WTC11 (cell line): ENCODE measurements around the gene DBT.

Experiments
- CTCF ChIP-seq: fragments of 200-600 bp; IDR thresholded peaks from 2 replicates; pipeline ENCODE4 v1.8.0; 2022; ENCODE audit warnings: antibody characterized with exemption
- MAX ChIP-seq: sonication (generic); formaldehyde crosslinking; IDR thresholded peaks from 2 replicates; pipeline ENCODE4 v1.8.0; 2022; ENCODE audit warnings: mild to moderate bottlenecking, missing genetic modification reagents
- TEAD4 ChIP-seq: sonication (generic); formaldehyde crosslinking; IDR thresholded peaks from 2 replicates; pipeline ENCODE4 v1.8.0; 2022; ENCODE audit warnings: mild to moderate bottlenecking, missing genetic modification reagents
- USF1 ChIP-seq: sonication (generic); formaldehyde crosslinking; IDR thresholded peaks from 2 replicates; pipeline ENCODE4 v1.8.0; 2022; ENCODE audit warnings: mild to moderate bottlenecking, missing genetic modification reagents
- USF2 ChIP-seq: sonication (generic); formaldehyde crosslinking; IDR thresholded peaks from 2 replicates; pipeline ENCODE4 v1.8.1; 2023; ENCODE audit warnings: mild to moderate bottlenecking, missing genetic modification reagents, moderate library complexity

GRCh38 chr1:100147875-100148274 lies 101.8 kb downstream of the DBT start:
- TF ChIP-seq CTCF (no peak), USF2 (CRISPR knock-in tag) (no peak), USF1 (no peak), TEAD4 (no peak), MAX (no peak)
